GM19397 (cell line): ENCODE data around the gene LDHAL6B.
"Not testable (repeated sequence)": the region's sequence is repeated elsewhere in the genome, so short reads cannot be mapped to it uniquely, and the experiment has no call there.

Experiments used
- ATAC-seq: cut with Tn5 transposase; IDR thresholded peaks from one replicate; pipeline ENCODE4 v1.9.1; 2021; ENCODE audit warnings: mild to moderate bottlenecking, moderate library complexity; ENCODE audit not compliant: unreplicated experiment

Gene LDHAL6B

GRCh38 chr15:59206623-59207183 is at the start of gene LDHAL6B:
Gene LDHAL6B (plus strand): TSS chr15:59206843. CDS start chr15:59206941, 98 bp downstream.
- no peak for ATAC-seq

GRCh38 chr15:59157396-59157795 is 49.2 kb upstream of the LDHAL6B start:
- no peak for ATAC-seq

GRCh38 chr15:59157840-59158700 is 48.6 kb upstream of the LDHAL6B start:
- no peak for ATAC-seq

- no peak for ATAC-seq
Observed at GRCh38 chr15:59158701-59159034, 48.0 kb upstream of the LDHAL6B start.

GRCh38 chr15:59159210-59159609 is 47.4 kb upstream of the LDHAL6B start:
- no peak for ATAC-seq

GRCh38 chr15:59160880-59161593 is 45.6 kb upstream of the LDHAL6B start:
- ATAC-seq, result no peak

- ATAC-seq, result not testable (repeated sequence)
Observed at GRCh38 chr15:59162080-59162479, 44.6 kb upstream of the LDHAL6B start.

- ATAC-seq, result no peak
Observed at GRCh38 chr15:59165726-59166125, 40.9 kb upstream of the LDHAL6B start.

GRCh38 chr15:59166166-59166565 is 40.5 kb upstream of the LDHAL6B start:
- no peak for ATAC-seq

GRCh38 chr15:59166601-59167265 is 39.9 kb upstream of the LDHAL6B start:
- no peak for ATAC-seq

GRCh38 chr15:59168536-59168935 is 38.1 kb upstream of the LDHAL6B start:
- ATAC-seq, result no peak

- no peak for ATAC-seq
Observed at GRCh38 chr15:59169251-59169708, 37.4 kb upstream of the LDHAL6B start.

GRCh38 chr15:59170295-59171066 is 36.2 kb upstream of the LDHAL6B start:
- ATAC-seq, result no peak

- no peak for ATAC-seq
Observed at GRCh38 chr15:59171067-59171397, 35.6 kb upstream of the LDHAL6B start.

- no peak for ATAC-seq
Observed at GRCh38 chr15:59172289-59172901, 34.2 kb upstream of the LDHAL6B start.

GRCh38 chr15:59173194-59173593 is 33.4 kb upstream of the LDHAL6B start:
- no peak for ATAC-seq

- ATAC-seq, result no peak
Observed at GRCh38 chr15:59174151-59174834, 32.4 kb upstream of the LDHAL6B start.

- ATAC-seq, result no peak
Observed at GRCh38 chr15:59174835-59175831, 31.5 kb upstream of the LDHAL6B start.
